GM19438 (cell line): Measurements from ENCODE around the gene CBFA2T3.

Source experiments
- ATAC-seq: cut with Tn5 transposase; IDR thresholded peaks from one replicate; pipeline ENCODE4 v1.9.1; 2021; ENCODE audit warnings: low read depth; ENCODE audit not compliant: unreplicated experiment

Gene CBFA2T3

GRCh38 chr16:88977812-88978607 lies 1.0 kb upstream of the CBFA2T3 start:
- ATAC-seq: no peak

GRCh38 chr16:88976366-88977017 lies 515 bp downstream of the CBFA2T3 start:
- ATAC-seq: no peak

GRCh38 chr16:88975511-88976061 lies 1.4 kb downstream of the CBFA2T3 start:
- no peak for ATAC-seq

- ATAC-seq: no peak
Measured at GRCh38 chr16:88974916-88975215, 2.1 kb downstream of the CBFA2T3 start.

GRCh38 chr16:88974080-88974915 lies 2.7 kb downstream of the CBFA2T3 start:
- ATAC-seq: no peak

GRCh38 chr16:88973415-88974050 lies 3.5 kb downstream of the CBFA2T3 start:
- no peak for ATAC-seq

GRCh38 chr16:88973007-88973410 lies 4.0 kb downstream of the CBFA2T3 start:
- no peak for ATAC-seq

- no peak for ATAC-seq
Measured at GRCh38 chr16:88972349-88972748, 4.7 kb downstream of the CBFA2T3 start.

- ATAC-seq: no peak
Measured at GRCh38 chr16:88971371-88972097, 5.5 kb downstream of the CBFA2T3 start.

GRCh38 chr16:88970539-88971065 lies 6.4 kb downstream of the CBFA2T3 start:
- no peak for ATAC-seq

GRCh38 chr16:88970050-88970449 lies 7.0 kb downstream of the CBFA2T3 start:
- ATAC-seq: no peak

GRCh38 chr16:88969361-88969831 lies 7.6 kb downstream of the CBFA2T3 start:
- ATAC-seq: no peak

GRCh38 chr16:88968589-88969280 lies 8.3 kb downstream of the CBFA2T3 start:
- ATAC-seq: peak; percentile 2

GRCh38 chr16:88967830-88968588 lies 9.0 kb downstream of the CBFA2T3 start:
- peak; percentile 55 for ATAC-seq

GRCh38 chr16:88966986-88967829 lies 9.8 kb downstream of the CBFA2T3 start:
- ATAC-seq: no peak

GRCh38 chr16:88965826-88966480 lies 11.1 kb downstream of the CBFA2T3 start:
- no peak for ATAC-seq

- ATAC-seq: no peak
Measured at GRCh38 chr16:88965411-88965810, 11.6 kb downstream of the CBFA2T3 start.
